Measurements from ENCODE around the gene MLEC.

GRCh38 chr12:120674097-120674636 lies 12.8 kb upstream of the MLEC start:
- TF ChIP-seq POLR2A (IDR thresholded peaks at IDR 0.05) (no peak), POLR2AphosphoS5 (IDR thresholded peaks at IDR 0.05) (no peak)
- TF ChIP-seq, protein P1, sequence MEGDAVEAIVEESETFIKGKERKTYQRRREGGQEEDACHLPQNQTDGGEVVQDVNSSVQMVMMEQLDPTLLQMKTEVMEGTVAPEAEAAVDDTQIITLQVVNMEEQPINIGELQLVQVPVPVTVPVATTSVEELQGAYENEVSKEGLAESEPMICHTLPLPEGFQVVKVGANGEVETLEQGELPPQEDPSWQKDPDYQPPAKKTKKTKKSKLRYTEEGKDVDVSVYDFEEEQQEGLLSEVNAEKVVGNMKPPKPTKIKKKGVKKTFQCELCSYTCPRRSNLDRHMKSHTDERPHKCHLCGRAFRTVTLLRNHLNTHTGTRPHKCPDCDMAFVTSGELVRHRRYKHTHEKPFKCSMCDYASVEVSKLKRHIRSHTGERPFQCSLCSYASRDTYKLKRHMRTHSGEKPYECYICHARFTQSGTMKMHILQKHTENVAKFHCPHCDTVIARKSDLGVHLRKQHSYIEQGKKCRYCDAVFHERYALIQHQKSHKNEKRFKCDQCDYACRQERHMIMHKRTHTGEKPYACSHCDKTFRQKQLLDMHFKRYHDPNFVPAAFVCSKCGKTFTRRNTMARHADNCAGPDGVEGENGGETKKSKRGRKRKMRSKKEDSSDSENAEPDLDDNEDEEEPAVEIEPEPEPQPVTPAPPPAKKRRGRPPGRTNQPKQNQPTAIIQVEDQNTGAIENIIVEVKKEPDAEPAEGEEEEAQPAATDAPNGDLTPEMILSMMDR (IDR thresholded peaks at IDR 0.05): no peak

Measured in breast epithelium (tissue), 3 donors.